Measurements from ENCODE around the gene FCHSD2. TPM values are rescaled to one million over a fixed set of nuclear protein-coding genes. Genes with fewer than 3 reads are reported as not detected.

Gene FCHSD2
- total and polyA plus RNA-seq, 2 of the 13 experiments (the other 11 are each of a cell fraction or from before 2014, with no cell fraction given) = 20.5 to 24.8 TPM

DNA sequence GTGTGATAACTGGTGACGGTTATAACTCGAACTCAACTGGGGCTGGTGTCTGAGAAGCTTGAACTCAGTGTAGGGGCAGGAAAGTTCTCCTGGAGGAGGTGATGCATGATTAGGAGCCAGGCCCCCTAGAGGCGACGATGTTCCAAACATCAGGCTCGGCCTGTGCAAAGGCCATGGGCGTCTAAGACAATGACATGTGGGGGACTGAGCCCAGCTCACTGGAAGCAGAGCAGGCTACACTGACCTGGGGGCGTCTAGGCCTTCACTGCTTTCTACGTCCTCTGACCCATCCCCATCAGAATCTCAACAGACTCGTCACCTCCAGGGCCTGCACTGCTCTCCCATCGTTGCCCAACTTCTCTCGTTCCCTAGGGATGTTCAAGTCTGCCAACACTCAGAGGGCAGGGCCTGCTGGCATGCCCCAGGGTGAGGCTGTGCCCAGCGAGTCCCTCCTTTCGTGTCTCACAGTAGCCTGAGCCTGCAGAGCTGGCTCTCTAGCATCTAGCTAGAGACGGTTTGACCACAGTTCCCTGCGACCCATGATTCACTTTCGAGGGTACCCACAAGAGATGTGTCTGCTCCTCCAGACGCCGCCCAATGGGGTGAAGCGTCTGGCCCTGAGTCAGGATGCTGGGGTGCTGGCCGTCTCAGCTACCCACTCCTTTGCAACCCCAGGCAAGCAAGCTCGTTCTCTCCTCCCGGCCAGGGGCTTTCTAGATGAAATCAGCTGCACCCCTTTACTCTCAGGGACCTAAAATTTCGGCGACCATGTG is 329.0 kb downstream of the FCHSD2 start (continued):
- TF ChIP-seq, protein P1, sequence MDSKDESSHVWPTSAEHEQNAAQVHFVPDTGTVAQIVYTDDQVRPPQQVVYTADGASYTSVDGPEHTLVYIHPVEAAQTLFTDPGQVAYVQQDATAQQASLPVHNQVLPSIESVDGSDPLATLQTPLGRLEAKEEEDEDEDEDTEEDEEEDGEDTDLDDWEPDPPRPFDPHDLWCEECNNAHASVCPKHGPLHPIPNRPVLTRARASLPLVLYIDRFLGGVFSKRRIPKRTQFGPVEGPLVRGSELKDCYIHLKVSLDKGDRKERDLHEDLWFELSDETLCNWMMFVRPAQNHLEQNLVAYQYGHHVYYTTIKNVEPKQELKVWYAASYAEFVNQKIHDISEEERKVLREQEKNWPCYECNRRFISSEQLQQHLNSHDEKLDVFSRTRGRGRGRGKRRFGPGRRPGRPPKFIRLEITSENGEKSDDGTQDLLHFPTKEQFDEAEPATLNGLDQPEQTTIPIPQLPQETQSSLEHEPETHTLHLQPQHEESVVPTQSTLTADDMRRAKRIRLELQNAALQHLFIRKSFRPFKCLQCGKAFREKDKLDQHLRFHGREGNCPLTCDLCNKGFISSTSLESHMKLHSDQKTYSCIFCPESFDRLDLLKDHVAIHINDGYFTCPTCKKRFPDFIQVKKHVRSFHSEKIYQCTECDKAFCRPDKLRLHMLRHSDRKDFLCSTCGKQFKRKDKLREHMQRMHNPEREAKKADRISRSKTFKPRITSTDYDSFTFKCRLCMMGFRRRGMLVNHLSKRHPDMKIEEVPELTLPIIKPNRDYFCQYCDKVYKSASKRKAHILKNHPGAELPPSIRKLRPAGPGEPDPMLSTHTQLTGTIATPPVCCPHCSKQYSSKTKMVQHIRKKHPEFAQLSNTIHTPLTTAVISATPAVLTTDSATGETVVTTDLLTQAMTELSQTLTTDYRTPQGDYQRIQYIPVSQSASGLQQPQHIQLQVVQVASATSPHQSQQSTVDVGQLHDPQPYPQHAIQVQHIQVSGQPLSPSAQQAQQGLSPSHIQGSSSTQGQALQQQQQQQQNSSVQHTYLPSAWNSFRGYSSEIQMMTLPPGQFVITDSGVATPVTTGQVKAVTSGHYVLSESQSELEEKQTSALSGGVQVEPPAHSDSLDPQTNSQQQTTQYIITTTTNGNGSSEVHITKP (CRISPR knock-in tag; IDR thresholded peaks at IDR 0.05; ENCODE audit: low read depth) = peak; percentile 94
- TF ChIP-seq, protein P2, sequence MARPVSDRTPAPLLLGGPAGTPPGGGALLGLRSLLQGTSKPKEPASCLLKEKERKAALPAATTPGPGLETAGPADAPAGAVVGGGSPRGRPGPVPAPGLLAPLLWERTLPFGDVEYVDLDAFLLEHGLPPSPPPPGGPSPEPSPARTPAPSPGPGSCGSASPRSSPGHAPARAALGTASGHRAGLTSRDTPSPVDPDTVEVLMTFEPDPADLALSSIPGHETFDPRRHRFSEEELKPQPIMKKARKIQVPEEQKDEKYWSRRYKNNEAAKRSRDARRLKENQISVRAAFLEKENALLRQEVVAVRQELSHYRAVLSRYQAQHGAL (CRISPR knock-in tag; IDR thresholded peaks at IDR 0.05; ENCODE audit: not compliant biosample characterization) = no peak
- no peak for TF ChIP-seq KLF16 (CRISPR knock-in tag; IDR thresholded peaks at IDR 0.05)
- TF ChIP-seq HES4 (CRISPR knock-in tag; IDR thresholded peaks at IDR 0.05; ENCODE audit: borderline replicate concordance) = peak; percentile 58; the same call in 1 of the 2 replicates
- TF ChIP-seq, protein P3, sequence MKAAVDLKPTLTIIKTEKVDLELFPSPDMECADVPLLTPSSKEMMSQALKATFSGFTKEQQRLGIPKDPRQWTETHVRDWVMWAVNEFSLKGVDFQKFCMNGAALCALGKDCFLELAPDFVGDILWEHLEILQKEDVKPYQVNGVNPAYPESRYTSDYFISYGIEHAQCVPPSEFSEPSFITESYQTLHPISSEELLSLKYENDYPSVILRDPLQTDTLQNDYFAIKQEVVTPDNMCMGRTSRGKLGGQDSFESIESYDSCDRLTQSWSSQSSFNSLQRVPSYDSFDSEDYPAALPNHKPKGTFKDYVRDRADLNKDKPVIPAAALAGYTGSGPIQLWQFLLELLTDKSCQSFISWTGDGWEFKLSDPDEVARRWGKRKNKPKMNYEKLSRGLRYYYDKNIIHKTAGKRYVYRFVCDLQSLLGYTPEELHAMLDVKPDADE (CRISPR knock-in tag; IDR thresholded peaks at IDR 0.05) = no peak
- TF ChIP-seq, protein P4, sequence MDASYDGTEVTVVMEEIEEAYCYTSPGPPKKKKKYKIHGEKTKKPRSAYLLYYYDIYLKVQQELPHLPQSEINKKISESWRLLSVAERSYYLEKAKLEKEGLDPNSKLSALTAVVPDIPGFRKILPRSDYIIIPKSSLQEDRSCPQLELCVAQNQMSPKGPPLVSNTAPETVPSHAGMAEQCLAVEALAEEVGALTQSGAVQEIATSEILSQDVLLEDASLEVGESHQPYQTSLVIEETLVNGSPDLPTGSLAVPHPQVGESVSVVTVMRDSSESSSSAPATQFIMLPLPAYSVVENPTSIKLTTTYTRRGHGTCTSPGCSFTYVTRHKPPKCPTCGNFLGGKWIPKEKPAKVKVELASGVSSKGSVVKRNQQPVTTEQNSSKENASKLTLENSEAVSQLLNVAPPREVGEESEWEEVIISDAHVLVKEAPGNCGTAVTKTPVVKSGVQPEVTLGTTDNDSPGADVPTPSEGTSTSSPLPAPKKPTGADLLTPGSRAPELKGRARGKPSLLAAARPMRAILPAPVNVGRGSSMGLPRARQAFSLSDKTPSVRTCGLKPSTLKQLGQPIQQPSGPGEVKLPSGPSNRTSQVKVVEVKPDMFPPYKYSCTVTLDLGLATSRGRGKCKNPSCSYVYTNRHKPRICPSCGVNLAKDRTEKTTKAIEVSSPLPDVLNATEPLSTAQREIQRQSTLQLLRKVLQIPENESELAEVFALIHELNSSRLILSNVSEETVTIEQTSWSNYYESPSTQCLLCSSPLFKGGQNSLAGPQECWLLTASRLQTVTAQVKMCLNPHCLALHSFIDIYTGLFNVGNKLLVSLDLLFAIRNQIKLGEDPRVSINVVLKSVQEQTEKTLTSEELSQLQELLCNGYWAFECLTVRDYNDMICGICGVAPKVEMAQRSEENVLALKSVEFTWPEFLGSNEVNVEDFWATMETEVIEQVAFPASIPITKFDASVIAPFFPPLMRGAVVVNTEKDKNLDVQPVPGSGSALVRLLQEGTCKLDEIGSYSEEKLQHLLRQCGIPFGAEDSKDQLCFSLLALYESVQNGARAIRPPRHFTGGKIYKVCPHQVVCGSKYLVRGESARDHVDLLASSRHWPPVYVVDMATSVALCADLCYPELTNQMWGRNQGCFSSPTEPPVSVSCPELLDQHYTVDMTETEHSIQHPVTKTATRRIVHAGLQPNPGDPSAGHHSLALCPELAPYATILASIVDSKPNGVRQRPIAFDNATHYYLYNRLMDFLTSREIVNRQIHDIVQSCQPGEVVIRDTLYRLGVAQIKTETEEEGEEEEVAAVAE (CRISPR knock-in tag; IDR thresholded peaks at IDR 0.05; ENCODE audit: borderline replicate concordance) = no peak
- TF ChIP-seq, protein P5, sequence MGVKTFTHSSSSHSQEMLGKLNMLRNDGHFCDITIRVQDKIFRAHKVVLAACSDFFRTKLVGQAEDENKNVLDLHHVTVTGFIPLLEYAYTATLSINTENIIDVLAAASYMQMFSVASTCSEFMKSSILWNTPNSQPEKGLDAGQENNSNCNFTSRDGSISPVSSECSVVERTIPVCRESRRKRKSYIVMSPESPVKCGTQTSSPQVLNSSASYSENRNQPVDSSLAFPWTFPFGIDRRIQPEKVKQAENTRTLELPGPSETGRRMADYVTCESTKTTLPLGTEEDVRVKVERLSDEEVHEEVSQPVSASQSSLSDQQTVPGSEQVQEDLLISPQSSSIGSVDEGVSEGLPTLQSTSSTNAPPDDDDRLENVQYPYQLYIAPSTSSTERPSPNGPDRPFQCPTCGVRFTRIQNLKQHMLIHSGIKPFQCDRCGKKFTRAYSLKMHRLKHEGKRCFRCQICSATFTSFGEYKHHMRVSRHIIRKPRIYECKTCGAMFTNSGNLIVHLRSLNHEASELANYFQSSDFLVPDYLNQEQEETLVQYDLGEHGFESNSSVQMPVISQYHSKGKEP (CRISPR knock-in tag; IDR thresholded peaks at IDR 0.05) = no peak
- TF ChIP-seq, protein P6, sequence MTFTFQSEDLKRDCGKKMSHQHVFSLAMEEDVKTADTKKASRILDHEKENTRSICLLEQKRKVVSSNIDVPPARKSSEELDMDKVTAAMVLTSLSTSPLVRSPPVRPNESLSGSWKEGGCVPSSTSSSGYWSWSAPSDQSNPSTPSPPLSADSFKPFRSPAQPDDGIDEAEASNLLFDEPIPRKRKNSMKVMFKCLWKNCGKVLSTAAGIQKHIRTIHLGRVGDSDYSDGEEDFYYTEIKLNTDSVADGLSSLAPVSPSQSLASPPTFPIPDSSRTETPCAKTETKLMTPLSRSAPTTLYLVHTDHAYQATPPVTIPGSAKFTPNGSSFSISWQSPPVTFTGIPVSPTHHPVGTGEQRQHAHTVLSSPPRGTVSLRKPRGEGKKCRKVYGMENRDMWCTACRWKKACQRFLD (CRISPR knock-in tag; IDR thresholded peaks at IDR 0.05; ENCODE audit: borderline replicate concordance) = no peak
- TF ChIP-seq, protein P7, sequence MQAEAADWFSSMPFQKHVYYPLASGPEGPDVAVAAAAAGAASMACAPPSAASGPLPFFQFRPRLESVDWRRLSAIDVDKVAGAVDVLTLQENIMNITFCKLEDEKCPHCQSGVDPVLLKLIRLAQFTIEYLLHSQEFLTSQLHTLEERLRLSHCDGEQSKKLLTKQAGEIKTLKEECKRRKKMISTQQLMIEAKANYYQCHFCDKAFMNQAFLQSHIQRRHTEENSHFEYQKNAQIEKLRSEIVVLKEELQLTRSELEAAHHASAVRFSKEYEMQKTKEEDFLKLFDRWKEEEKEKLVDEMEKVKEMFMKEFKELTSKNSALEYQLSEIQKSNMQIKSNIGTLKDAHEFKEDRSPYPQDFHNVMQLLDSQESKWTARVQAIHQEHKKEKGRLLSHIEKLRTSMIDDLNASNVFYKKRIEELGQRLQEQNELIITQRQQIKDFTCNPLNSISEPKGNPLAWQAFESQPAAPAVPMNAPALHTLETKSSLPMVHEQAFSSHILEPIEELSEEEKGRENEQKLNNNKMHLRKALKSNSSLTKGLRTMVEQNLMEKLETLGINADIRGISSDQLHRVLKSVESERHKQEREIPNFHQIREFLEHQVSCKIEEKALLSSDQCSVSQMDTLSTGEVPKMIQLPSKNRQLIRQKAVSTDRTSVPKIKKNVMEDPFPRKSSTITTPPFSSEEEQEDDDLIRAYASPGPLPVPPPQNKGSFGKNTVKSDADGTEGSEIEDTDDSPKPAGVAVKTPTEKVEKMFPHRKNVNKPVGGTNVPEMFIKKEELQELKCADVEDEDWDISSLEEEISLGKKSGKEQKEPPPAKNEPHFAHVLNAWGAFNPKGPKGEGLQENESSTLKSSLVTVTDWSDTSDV (CRISPR knock-in tag; IDR thresholded peaks at IDR 0.05) = no peak
- TF ChIP-seq ZNF382 (CRISPR knock-in tag; IDR thresholded peaks at IDR 0.05; ENCODE audit: borderline replicate concordance) = no peak
